Keratinocyte (primary cell): Measurements from ENCODE around the gene MTHFD2L. TPM values are rescaled to one million over a fixed set of nuclear protein-coding genes. Genes with fewer than 3 reads are reported as not detected.

Source experiments
- DNase-seq: peaks from one replicate; pipeline ENCODE4 v3.0.0-alpha.2; 2011; ENCODE audit warnings: low read depth, missing footprints, low spot score
- FAIRE-seq: peaks from 2 replicates; lab custom pipeline; 2011; peaks lifted over from hg19 to GRCh38; lab: Jason Lieb, UNC
- H2AFZ ChIP-seq: 2 replicates; pipeline ENCODE4 v1.6.0; 2012; ENCODE audit warnings: low read length, control low read depth, inconsistent platforms; ENCODE audit not compliant: control insufficient read depth
- H3K27ac ChIP-seq: 2 replicates; pipeline ENCODE4 v1.5.1; 2011; ENCODE audit warnings: low read length; ENCODE audit not compliant: control insufficient read depth, insufficient read depth
- H3K27me3 ChIP-seq: 3 replicates; pipeline ENCODE4 v1.6.0; 2011; ENCODE audit warnings: low read length; ENCODE audit not compliant: control insufficient read depth, insufficient read depth; ENCODE audit errors: extremely low read depth
- H3K36me3 ChIP-seq, 2 experiments: 2 replicates in 1 of 2; 3 replicates in 1 of 2; pipeline ENCODE4 v1.5.1; 2011; ENCODE audit warnings: low read length in 2 of 2, mild to moderate bottlenecking in 1 of 2; ENCODE audit not compliant: control insufficient read depth in 2 of 2, insufficient read depth in 2 of 2; ENCODE audit errors: extremely low read depth in 1 of 2
- H3K4me1 ChIP-seq: 3 replicates; pipeline ENCODE4 v1.5.1; 2011; ENCODE audit warnings: low read length; ENCODE audit not compliant: control insufficient read depth, insufficient read depth; ENCODE audit errors: extremely low read depth
- H3K4me2 ChIP-seq: 3 replicates; pipeline ENCODE4 v1.6.0; 2011; ENCODE audit warnings: low read depth, low read length; ENCODE audit not compliant: control insufficient read depth, insufficient read depth; ENCODE audit errors: extremely low read depth
- H3K4me3 ChIP-seq, 3 experiments: fragments of 200-600 bp in 1 of 3; sonication (generic) in 1 of 3; 2 replicates in 2 of 3; 3 replicates in 1 of 3; pipeline ENCODE4 v1.5.1; 2011 to 2016; ENCODE audit warnings: low read length in 3 of 3, mild to moderate bottlenecking in 3 of 3, control low read depth in 2 of 3, inconsistent platforms in 1 of 3, low read depth in 1 of 3, mixed read lengths in 1 of 3, mixed run types in 1 of 3, moderate library complexity in 1 of 3; ENCODE audit not compliant: control insufficient read depth in 2 of 3, insufficient read depth in 2 of 3; ENCODE audit errors: extremely low read depth in 1 of 3
- H3K79me2 ChIP-seq: 2 replicates; pipeline ENCODE4 v1.6.0; 2012; ENCODE audit warnings: low read length; ENCODE audit not compliant: control insufficient read depth, insufficient read depth
- H3K9ac ChIP-seq: 3 replicates; pipeline ENCODE4 v1.6.0; 2011; ENCODE audit warnings: low read length; ENCODE audit not compliant: control insufficient read depth, insufficient read depth; ENCODE audit errors: extremely low read depth
- H3K9me1 ChIP-seq: 3 replicates; pipeline ENCODE4 v1.6.0; 2011; ENCODE audit warnings: low read length; ENCODE audit not compliant: control insufficient read depth, insufficient read depth; ENCODE audit errors: extremely low read depth
- H3K9me3 ChIP-seq: 2 replicates; pipeline ENCODE4 v1.5.1; 2012; ENCODE audit warnings: low read depth, low read length; ENCODE audit not compliant: control insufficient read depth
- H4K20me1 ChIP-seq: 3 replicates; pipeline ENCODE4 v1.6.0; 2011; ENCODE audit warnings: low read length; ENCODE audit not compliant: control insufficient read depth, insufficient read depth; ENCODE audit errors: extremely low read depth
- EZH2 ChIP-seq: IDR thresholded peaks from one replicate; pipeline ENCODE4 v1.6.1; 2012; ENCODE audit warnings: inconsistent platforms, mild to moderate bottlenecking, low read length, moderate library complexity
- dilution Hi-C: fragments of 300-500 bp; cut with MboI; formaldehyde crosslinking; loops from one replicate; pipeline ENCODE4 v1.7.0; 2020; ENCODE audit warnings: low sequenced_read_pairs; ENCODE audit not compliant: extremely low pct_ligation_motif_present
- polyA plus RNA-seq, 5 experiments: library from polyadenylated mRNA; depleted of rRNA in 3 of 5; stranded (reverse) in 3 of 5; stranded (forward) in 1 of 5; unstranded in 1 of 5; fragments of >200 nt; gene quantifications; 1 replicate in 1 of 5; 2 replicates in 3 of 5; 3 replicates in 1 of 5; pipeline versions ENCODE4 v1.2.1 to v1.2.3, GENCODE V29; 2011 to 2012; ENCODE audit warnings: missing spikeins in 2 of 5, low read depth in 1 of 5, low replicate concordance in 1 of 5
- TF ChIP-seq, protein P1 (sequence below), 3 experiments: IDR thresholded peaks in 1 of 3; conservative IDR thresholded peaks in 1 of 3; optimal IDR thresholded peaks in 1 of 3; 2 replicates in 2 of 3; 3 replicates in 1 of 3; pipeline versions ENCODE3 to v1.5.1; 2011; ENCODE audit warnings: low read length in 3 of 3, mild to moderate bottlenecking in 3 of 3, moderate library complexity in 2 of 3, control low read depth in 1 of 3, inconsistent platforms in 1 of 3; ENCODE audit not compliant: insufficient read depth in 2 of 3; ENCODE audit errors: extremely low read depth in 1 of 3

The MTHFD2L gene
- polyA plus RNA-seq, 1 donor (not counting 4 experiments of a cell fraction or from before 2014, with no cell fraction given) = 30.4 TPM

DNA sequence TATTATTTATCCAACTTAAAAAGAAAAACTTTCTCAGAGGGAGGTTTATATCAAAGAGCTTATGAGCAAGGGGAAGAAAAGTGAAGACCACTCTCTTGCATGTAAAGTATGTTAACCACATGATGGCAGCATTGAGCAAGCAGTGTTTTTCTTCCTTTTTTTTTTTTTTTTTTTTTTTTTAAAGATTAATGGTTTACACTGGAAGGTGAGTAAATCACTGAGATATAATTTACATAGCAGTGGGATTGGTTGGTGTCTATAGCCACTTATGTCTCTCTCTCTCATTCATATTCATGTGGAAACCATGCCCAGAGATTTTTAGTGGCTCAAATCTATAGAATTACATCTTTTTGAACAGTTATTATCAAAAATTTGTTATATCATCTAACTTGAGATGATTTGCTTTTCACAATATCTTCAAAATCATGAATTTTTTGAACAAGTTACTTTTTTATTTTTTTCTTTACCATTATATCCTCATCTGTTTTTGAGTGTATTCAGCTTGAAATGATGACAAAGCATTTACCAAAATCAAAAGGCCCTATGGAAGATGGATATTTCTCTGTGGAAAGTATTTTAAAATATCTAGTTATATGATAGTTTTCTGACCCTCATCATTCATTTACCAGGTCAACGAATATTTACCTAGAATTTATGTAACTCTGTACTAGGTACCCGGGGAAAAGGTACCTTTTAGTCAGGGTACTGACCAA is 31.6 kb downstream of the MTHFD2L start:
- no peak for TF ChIP-seq EZH2
- TF ChIP-seq, protein P1, sequence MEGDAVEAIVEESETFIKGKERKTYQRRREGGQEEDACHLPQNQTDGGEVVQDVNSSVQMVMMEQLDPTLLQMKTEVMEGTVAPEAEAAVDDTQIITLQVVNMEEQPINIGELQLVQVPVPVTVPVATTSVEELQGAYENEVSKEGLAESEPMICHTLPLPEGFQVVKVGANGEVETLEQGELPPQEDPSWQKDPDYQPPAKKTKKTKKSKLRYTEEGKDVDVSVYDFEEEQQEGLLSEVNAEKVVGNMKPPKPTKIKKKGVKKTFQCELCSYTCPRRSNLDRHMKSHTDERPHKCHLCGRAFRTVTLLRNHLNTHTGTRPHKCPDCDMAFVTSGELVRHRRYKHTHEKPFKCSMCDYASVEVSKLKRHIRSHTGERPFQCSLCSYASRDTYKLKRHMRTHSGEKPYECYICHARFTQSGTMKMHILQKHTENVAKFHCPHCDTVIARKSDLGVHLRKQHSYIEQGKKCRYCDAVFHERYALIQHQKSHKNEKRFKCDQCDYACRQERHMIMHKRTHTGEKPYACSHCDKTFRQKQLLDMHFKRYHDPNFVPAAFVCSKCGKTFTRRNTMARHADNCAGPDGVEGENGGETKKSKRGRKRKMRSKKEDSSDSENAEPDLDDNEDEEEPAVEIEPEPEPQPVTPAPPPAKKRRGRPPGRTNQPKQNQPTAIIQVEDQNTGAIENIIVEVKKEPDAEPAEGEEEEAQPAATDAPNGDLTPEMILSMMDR (optimal IDR thresholded peaks at IDR 0.05 in 1 of 3, IDR thresholded peaks at IDR 0.05 in 1 of 3, conservative IDR thresholded peaks at IDR 0.05 in 1 of 3; ENCODE audit: extremely low read depth in 1 of 3, insufficient read depth in 2 of 3, low read length in 3 of 3) = peak in 2 of 3 experiments; percentile 36 to 67
- Histone ChIP-seq H3K79me2 (no peaks in the 10 kb centered on the region), H3K9ac (no peak overlapping the region), H3K9me1 (no peaks in the 10 kb centered on the region), H3K27me3 (no peaks in the 10 kb centered on the region), H3K27ac (no peak overlapping the region), H3K4me1 (peaks cover 12% of the 10 kb centered on the region), H2AFZ (no peak overlapping the region), H3K4me3 (no peak overlapping the region), H3K36me3 (no peaks in the 10 kb centered on the region), H3K4me2 (no peak overlapping the region), H3K9me3 (no peaks in the 10 kb centered on the region), H4K20me1 (no peaks in the 10 kb centered on the region)
- dilution Hi-C loops = no loop called here
- FAIRE-seq (peak; percentile 46), DNase-seq (no peak)

DNA sequence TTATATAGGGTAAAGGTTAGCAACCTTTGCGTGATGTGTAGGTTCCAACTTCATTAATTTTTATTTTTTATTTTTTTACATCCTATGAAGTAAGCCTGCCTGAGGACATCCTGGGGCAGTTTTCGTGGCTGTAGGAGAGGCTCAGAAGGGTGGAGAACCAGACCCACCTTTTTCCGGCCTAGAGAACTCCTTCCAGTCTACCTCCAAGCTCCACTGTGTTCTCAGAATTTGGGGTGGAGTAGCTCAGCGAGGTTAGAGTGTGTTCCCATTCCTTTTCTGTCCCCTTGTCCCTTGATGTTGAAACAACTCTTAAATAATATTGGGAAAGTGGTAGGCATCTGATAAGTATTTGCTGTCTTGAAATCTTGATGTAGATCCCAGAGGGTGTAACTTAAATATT is 32.4 kb downstream of the MTHFD2L start:
- Histone ChIP-seq H3K27me3 (no peaks in the 10 kb centered on the region), H3K36me3 (no peaks in the 10 kb centered on the region), H3K9me1 (no peaks in the 10 kb centered on the region), H4K20me1 (no peaks in the 10 kb centered on the region), H3K4me1 (peaks cover 12% of the 10 kb centered on the region), H2AFZ (no peak overlapping the region), H3K27ac (no peak overlapping the region), H3K9ac (no peak overlapping the region), H3K79me2 (no peaks in the 10 kb centered on the region), H3K4me2 (peak overlapping the region; percentile 25), H3K9me3 (no peaks in the 10 kb centered on the region), H3K4me3 (no peak overlapping the region)
- FAIRE-seq (peak; percentile 5), DNase-seq (no peak)
- dilution Hi-C loops = no loop called here
- TF ChIP-seq EZH2 = no peak
- TF ChIP-seq, protein P1 (optimal IDR thresholded peaks at IDR 0.05 in 1 of 3, IDR thresholded peaks at IDR 0.05 in 1 of 3, conservative IDR thresholded peaks at IDR 0.05 in 1 of 3; ENCODE audit: extremely low read depth in 1 of 3, insufficient read depth in 2 of 3, low read length in 3 of 3) = no peak
